ENCODE measurements around the gene CD163. TPM values are rescaled to one million over a fixed set of nuclear protein-coding genes. Genes with fewer than 3 reads are reported as not detected.
"Not testable (repeated sequence)": the region's sequence is repeated elsewhere in the genome, so short reads cannot be mapped to it uniquely, and the experiment has no call there.

The CD163 gene
- total RNA-seq, 1 donor from 2014 or later, result 15.0 TPM

GRCh38 chr12:7448099-7448498 lies 55.5 kb downstream of the CD163 start:
- no peak for DNase-seq

GRCh38 chr12:7444537-7444936 lies 59.0 kb downstream of the CD163 start:
- no peak for DNase-seq

- peak; percentile 7 for DNase-seq
Observed at GRCh38 chr12:7444076-7444475, 59.5 kb downstream of the CD163 start, which contains the start of gene CD163L1. Gene CD163L1, minus strand, starts transcription at chr12:7444153. Its CDS starts 26 bp downstream, at chr12:7444127.

- DNase-seq, result no peak
Observed at GRCh38 chr12:7441216-7441615, 62.4 kb downstream of the CD163 start.

GRCh38 chr12:7439579-7440505 lies 63.7 kb downstream of the CD163 start:
- DNase-seq, result no peak

GRCh38 chr12:7438291-7438995 lies 65.1 kb downstream of the CD163 start:
- DNase-seq, result not testable (repeated sequence)

GRCh38 chr12:7437494-7437893 lies 66.1 kb downstream of the CD163 start:
- DNase-seq, result not testable (repeated sequence)

GRCh38 chr12:7434670-7435069 lies 68.9 kb downstream of the CD163 start:
- no peak for DNase-seq

GRCh38 chr12:7433276-7433822 lies 70.2 kb downstream of the CD163 start:
- no peak for DNase-seq

GRCh38 chr12:7431993-7432685 lies 71.4 kb downstream of the CD163 start:
- DNase-seq, result no peak

Other genes with a start within 250 kb of the CD163 start
- gene ACSM4, start 199.7 kb downstream of the CD163 start, total RNA-seq, result not detected
- 12.7 TPM for gene CD163L1, start 59.6 kb downstream of the CD163 start, total RNA-seq
- not detected for gene APOBEC1, start 162.1 kb upstream of the CD163 start, total RNA-seq
- gene GDF3, start 192.0 kb upstream of the CD163 start, total RNA-seq, result not detected
- gene DPPA3, start 207.7 kb upstream of the CD163 start, total RNA-seq, result not detected
- 0.30 TPM for gene CLEC4C, start 243.6 kb upstream of the CD163 start, total RNA-seq